K562 (cell line): ENCODE results near the gene IQCM. TPM values are rescaled to one million over a fixed set of nuclear protein-coding genes. Genes with fewer than 3 reads are reported as not detected.

Experiments
- ATAC-seq: fragments of 200-7000 bp; cut with Tn5 transposase; 3 replicates; pipeline ENCODE4 v1.9.1; 2020; ENCODE audit warnings: moderate library complexity
- BruUV-seq: library from RNA; stranded (reverse); fragments of 400-500 nt; replicated peaks from 2 replicates; lab custom pipeline; 2021; lab: Mats Ljungman, UMichigan
- CTCF ChIA-PET: fragments of 300-600 bp; formaldehyde crosslinking; extraction: SDS; loops from one replicate; lab custom pipeline; 2021; ENCODE audit warnings: low intra/inter-chr PET ratio; lab: Yijun Ruan, JAX
- POLR2A ChIA-PET: fragments of 300-600, 350-650 bp; sonication (Branson Sonifier 250); formaldehyde crosslinking; extraction: SDS; loops from one replicate; lab custom pipeline; 2021; ENCODE audit warnings: antibody characterized with exemption, inconsistent platforms; lab: Yijun Ruan, JAX
- DNase-seq, 4 experiments: peaks; one replicate each; pipeline versions ENCODE4 v3.0.0 to v3.0.0-alpha.2; 2011 to 2018; ENCODE audit warnings: low spot score in 3 of 4, mixed read lengths in 3 of 4; ENCODE audit errors: extremely low read depth in 1 of 4
- FAIRE-seq: peaks from 2 replicates; lab custom pipeline; 2011; peaks lifted over from hg19 to GRCh38; lab: Jason Lieb, UNC
- H2AFZ ChIP-seq: 2 replicates; pipeline ENCODE4 v1.6.0; 2011; ENCODE audit warnings: low read depth, low read length, control low read depth, inconsistent platforms
- H3K27ac ChIP-seq: fragments of 200-600 bp; 3 replicates; pipeline ENCODE4 v1.8.0; 2011; ENCODE audit warnings: low read depth, mild to moderate bottlenecking, control low read depth, inconsistent platforms, low read length, moderate library complexity, mixed read lengths; ENCODE audit errors: extremely low read depth
- H3K27me3 ChIP-seq, 2 experiments: fragments of 300-600 bp in 1 of 2; 2 replicates in 1 of 2; 3 replicates in 1 of 2; pipeline versions ENCODE4 v1.6.0 to v1.8.0; 2011; ENCODE audit warnings: inconsistent platforms in 2 of 2, low read length in 2 of 2, mild to moderate bottlenecking in 1 of 2, mixed read lengths in 1 of 2, moderate library complexity in 1 of 2; ENCODE audit not compliant: control insufficient read depth in 2 of 2, insufficient read depth in 2 of 2
- H3K36me3 ChIP-seq: fragments of 300-600 bp; 3 replicates; pipeline ENCODE4 v1.8.0; 2011; ENCODE audit warnings: mild to moderate bottlenecking, low read length, inconsistent platforms; ENCODE audit not compliant: control insufficient read depth, insufficient read depth
- H3K4me1 ChIP-seq, 2 experiments: fragments of 200-600 bp in 1 of 2; replicated peaks in 1 of 2; 2 replicates in 1 of 2; 3 replicates in 1 of 2; pipeline versions ENCODE4 v1.5.1 to v1.8.0; 2011; ENCODE audit warnings: inconsistent platforms in 2 of 2, low read length in 2 of 2, mild to moderate bottlenecking in 1 of 2, mixed read lengths in 1 of 2, moderate library complexity in 1 of 2; ENCODE audit not compliant: control insufficient read depth in 2 of 2, insufficient read depth in 2 of 2
- H3K4me2 ChIP-seq: 2 replicates; pipeline ENCODE4 v1.6.1; 2011; ENCODE audit warnings: low read length, control low read depth, inconsistent platforms, mixed read lengths; ENCODE audit not compliant: insufficient read depth
- H3K4me3 ChIP-seq: fragments of 200-600 bp; sonication (generic), shearing (Covaris generic); 2 replicates; pipeline ENCODE4 v1.5.1; 2016; ENCODE audit warnings: control low read depth, inconsistent platforms
- H3K79me2 ChIP-seq: fragments of 200-600 bp; 3 replicates; pipeline ENCODE4 v1.8.0; 2011; ENCODE audit warnings: low read length, inconsistent platforms; ENCODE audit not compliant: control insufficient read depth, insufficient read depth
- H3K9ac ChIP-seq, 2 experiments: 2 replicates each; pipeline versions ENCODE4 v1.6.0 to v1.6.1; 2011; ENCODE audit warnings: low read depth in 2 of 2, low read length in 2 of 2, control low read depth in 1 of 2, inconsistent platforms in 1 of 2, mild to moderate bottlenecking in 1 of 2, mixed read lengths in 1 of 2; ENCODE audit not compliant: insufficient read depth in 1 of 2
- H3K9me1 ChIP-seq: one replicate; pipeline ENCODE4 v1.6.0; 2011; ENCODE audit warnings: inconsistent platforms, mild to moderate bottlenecking, low read length, moderate library complexity; ENCODE audit not compliant: control insufficient read depth, insufficient read depth
- H3K9me3 ChIP-seq: replicated peaks from 2 replicates; pipeline ENCODE4 v1.5.1; 2011; ENCODE audit warnings: low read depth, low read length, inconsistent platforms; ENCODE audit not compliant: control insufficient read depth, insufficient read depth
- H4K20me1 ChIP-seq: replicated peaks from 2 replicates; pipeline ENCODE4 v1.6.1; 2011; ENCODE audit warnings: low read length, inconsistent platforms, mixed read lengths; ENCODE audit not compliant: control insufficient read depth, insufficient read depth
- E4F1 ChIP-seq: fragments of 250-450 bp; sonication (Bioruptor Pico); IDR thresholded peaks from 2 replicates; pipeline ENCODE4 v1.5.0; 2021; ENCODE audit warnings: mild to moderate bottlenecking, borderline replicate concordance
- EWSR1 ChIP-seq: fragments of 450-650 bp; IDR thresholded peaks from 2 replicates; pipeline ENCODE4 v1.6.1; 2018; ENCODE audit warnings: borderline replicate concordance, mild to moderate bottlenecking, low read depth, moderate library complexity; ENCODE audit not compliant: partially characterized antibody
- HDAC6 ChIP-seq: IDR thresholded peaks from 2 replicates; pipeline ENCODE4 v1.6.1; 2012; ENCODE audit warnings: low read depth, mild to moderate bottlenecking, control low read depth, inconsistent platforms, low read length, moderate library complexity
- ILK ChIP-seq: fragments of 450-650 bp; IDR thresholded peaks from 2 replicates; pipeline ENCODE4 v1.6.1; 2016; ENCODE audit warnings: missing genetic modification characterization, low read depth, mild to moderate bottlenecking, missing compliant biosample characterization, moderate library complexity, borderline replicate concordance
- NEUROD1 ChIP-seq: fragments of 150-350 bp; IDR thresholded peaks from 2 replicates; pipeline ENCODE4 v1.6.1; 2014; ENCODE audit warnings: borderline replicate concordance, low read length, low read depth; ENCODE audit not compliant: partially characterized antibody
- POLR3A ChIP-seq: IDR thresholded peaks from 2 replicates; pipeline ENCODE4 v1.6.1; 2011; ENCODE audit warnings: borderline replicate concordance, mild to moderate bottlenecking, moderate library complexity; ENCODE audit not compliant: insufficient read length, insufficient read depth; ENCODE audit errors: extremely low read depth
- STAT5B ChIP-seq: fragments of 250-450 bp; sonication (Bioruptor Pico); IDR thresholded peaks from 2 replicates; pipeline ENCODE4 v1.8.0; 2021; ENCODE audit warnings: mild to moderate bottlenecking, inconsistent platforms
- TSC22D4 ChIP-seq: fragments of 450-650 bp; IDR thresholded peaks from 2 replicates; pipeline ENCODE4 v1.6.1; 2016; ENCODE audit warnings: missing genetic modification characterization, missing biosample characterization, control low read depth
- ZFP91 ChIP-seq: sonication (generic); formaldehyde crosslinking; IDR thresholded peaks from 2 replicates; pipeline ENCODE4 v1.8.0; 2022; ENCODE audit warnings: mild to moderate bottlenecking, missing genetic modification reagents
- ZFPM2 ChIP-seq: fragments of 250-450 bp; sonication (Bioruptor Pico); IDR thresholded peaks from 2 replicates; pipeline ENCODE4 v1.5.1; 2022; ENCODE audit warnings: mild to moderate bottlenecking
- ZNF408 ChIP-seq: fragments of 250-450 bp; sonication (Bioruptor Pico); IDR thresholded peaks from 2 replicates; pipeline ENCODE4 v1.4.0; 2020; ENCODE audit warnings: low read depth, mild to moderate bottlenecking, moderate library complexity
- ZNF766 ChIP-seq: fragments of 200-800 bp; sonication (Bioruptor generic); conservative IDR thresholded peaks from 2 replicates; pipeline ENCODE4 v1.6.1; 2016; ENCODE audit warnings: missing genetic modification characterization, missing compliant biosample characterization
- WGBS: fragments of 100-300 bp; shearing (Covaris generic); methylation state at CpG from one replicate; pipeline ENCODE4 v1.1.6; 2016; ENCODE audit warnings: low coverage, mixed read lengths; ENCODE audit not compliant: insufficient coverage; ENCODE audit errors: missing lambda C conversion rate; 5-methylcytosine and 5-hydroxymethylcytosine counted together
- in situ Hi-C: fragments of 300-500 bp; cut with MboI; formaldehyde crosslinking; loops from 4 replicates; pipeline ENCODE4 v1.15.0; 2018; ENCODE audit warnings: inconsistent platforms, mixed read lengths
- intact Hi-C: fragments of 100-400 bp; cut with micrococcal nuclease; formaldehyde crosslinking; loops from 2 replicates; pipeline ENCODE4 v1.14.2; 2022
- polyA plus RNA-seq, 8 experiments: library from polyadenylated mRNA; depleted of rRNA in 4 of 8; stranded (reverse) in 5 of 8; unstranded in 3 of 8; fragments of >200 nt; fragmentation: Nextera tagmentation in 2 of 8; fragmentation: Illumina TruSeq in 1 of 8; extraction: Ambion mirVana in 2 of 8; extraction: Trizol in 1 of 8; gene quantifications; 2 replicates each; pipeline versions ENCODE4 v1.2.1 to v1.2.3, GENCODE V29; 2011 to 2014; ENCODE audit warnings: inconsistent platforms in 1 of 8, missing spikeins in 1 of 8
- total RNA-seq, 7 experiments: library from RNA; depleted of rRNA in 6 of 7; stranded (reverse); fragments of >200 nt in 6 of 7; fragmentation: Illumina TruSeq in 2 of 7; extraction: Trizol in 2 of 7; gene quantifications; 2 replicates each; pipeline versions ENCODE4 v1.2.1 to v1.2.3, GENCODE V29; 2011 to 2021; ENCODE audit warnings: low replicate concordance in 1 of 7

IQCM gene
- total and polyA plus RNA-seq, 9 of the 15 experiments (the other 6 are each of a cell fraction or from before 2014, with no cell fraction given) = not detected

DNA sequence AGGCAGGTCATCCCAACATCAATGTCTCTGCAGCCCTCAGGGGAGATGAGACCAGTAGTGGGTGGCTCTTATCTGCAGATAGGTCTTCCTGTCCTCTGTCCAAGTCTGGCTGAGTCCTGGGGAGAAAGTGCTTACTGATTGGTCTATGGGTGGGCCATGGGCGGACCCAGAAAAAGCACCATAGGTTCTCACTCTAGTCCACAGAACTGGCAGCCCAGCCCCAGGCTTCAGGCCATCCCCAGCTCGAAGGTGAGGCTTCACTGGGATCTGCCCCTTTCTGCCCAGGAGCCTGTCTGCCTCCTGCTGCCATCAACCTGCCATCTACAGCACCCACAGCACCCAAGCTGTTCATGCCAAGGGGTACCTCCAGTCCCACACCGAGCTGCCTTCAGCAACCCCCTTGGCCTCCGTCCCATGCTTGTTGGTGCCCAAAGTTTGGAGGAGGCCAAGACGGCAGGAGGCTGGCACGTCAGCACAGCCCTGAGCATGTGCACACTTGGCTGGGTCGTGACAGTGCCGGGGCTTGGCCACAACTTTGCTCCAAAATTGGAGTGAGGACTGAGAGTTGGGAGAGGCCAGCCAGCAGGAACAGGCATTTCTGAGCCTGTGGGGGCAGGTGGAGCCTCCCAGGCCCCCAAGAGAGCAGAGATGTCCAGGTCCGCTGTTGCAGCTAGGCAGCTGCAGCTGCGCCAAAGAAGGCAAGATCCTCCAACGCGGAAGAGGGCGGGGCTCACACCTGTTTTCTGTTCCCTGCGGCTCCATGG, 99.6 kb downstream of the IQCM start (continued):
- TF ChIP-seq ILK (tag) = no peak

DNA sequence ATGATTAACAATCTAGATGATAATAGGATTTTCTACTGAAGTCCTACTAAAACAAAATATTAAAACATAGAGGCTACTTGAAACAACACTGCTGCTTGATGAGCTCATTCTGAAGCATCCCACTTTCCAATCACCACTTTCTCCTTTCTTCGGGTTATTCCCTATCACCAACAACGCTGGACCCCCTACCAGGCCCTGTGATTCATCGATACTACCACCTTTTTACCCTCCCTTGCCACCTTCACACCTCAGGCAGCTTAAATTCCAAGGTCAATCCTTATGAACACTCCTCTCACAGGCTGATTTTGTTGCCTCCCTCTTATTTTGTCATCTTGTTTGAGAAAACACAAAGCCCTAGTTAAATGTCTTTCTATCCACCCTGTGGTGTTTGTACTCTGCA, 102.6 kb downstream of the IQCM start:
- Histone ChIP-seq H4K20me1 (no peaks in the 10 kb centered on the region), H3K9me3 (no peaks in the 10 kb centered on the region), H3K9ac (no peak overlapping the region), H2AFZ (no peak overlapping the region), H3K4me3 (no peak overlapping the region), H3K9me1 (no peaks in the 10 kb centered on the region), H3K27ac (no peak overlapping the region), H3K4me1 (no peaks in the 10 kb centered on the region), H3K27me3 (no peaks in the 10 kb centered on the region), H3K79me2 (no peaks in the 10 kb centered on the region), H3K4me2 (no peak overlapping the region), H3K36me3 (no peaks in the 10 kb centered on the region)
- CTCF ChIA-PET = interaction anchor here (0.6 kb wide), 1 partner anchor 1730 kb away, joined by 4 read pairs; no protein-coding TSS in a partner anchor
- ATAC-seq (no peak), DNase-seq (no peak), FAIRE-seq (no peak)
- POLR2A ChIA-PET = no interaction called here
- 0% methylated on average over 3 of the region's 3 CpGs for WGBS
- intact Hi-C loops (no loop called here), in situ Hi-C loops (no loop called here)
- no TSS peak for BruUV-seq
- no peak for TF ChIP-seq POLR3A
- TF ChIP-seq ZNF766 (CRISPR knock-in tag) = no peak
- TF ChIP-seq ZNF408 (CRISPR knock-in tag) = no peak
- TF ChIP-seq NEUROD1 = no peak
- no peak for TF ChIP-seq TSC22D4 (tag)
- no peak for TF ChIP-seq ZFP91
- TF ChIP-seq ZFPM2 (CRISPR knock-in tag) = no peak
- no peak for TF ChIP-seq EWSR1
- no peak for TF ChIP-seq E4F1 (CRISPR knock-in tag)
- no peak for TF ChIP-seq HDAC6
- no peak for TF ChIP-seq STAT5B (CRISPR knock-in tag)
